GM12878 (cell line): ENCODE results near the gene TSPAN11. TPM values are rescaled to one million over a fixed set of nuclear protein-coding genes. Genes with fewer than 3 reads are reported as not detected.

Experiments used
- ATAC-seq: fragments of 200-7000 bp; cut with Tn5 transposase; 3 replicates; pipeline ENCODE4 v1.9.1; 2020; ENCODE audit warnings: mild to moderate bottlenecking, moderate library complexity
- BruUV-seq: library from RNA; stranded (reverse); fragments of 400-500 nt; replicated peaks from 2 replicates; lab custom pipeline; 2021; lab: Mats Ljungman, UMichigan
- CTCF ChIA-PET: fragments of 300-600 bp; sonication (Branson Sonifier 250); formaldehyde crosslinking; extraction: SDS; loops from one replicate; lab custom pipeline; 2021; ENCODE audit warnings: inconsistent platforms; lab: Yijun Ruan, JAX
- POLR2A ChIA-PET: fragments of 350-600 bp; formaldehyde crosslinking; extraction: SDS; loops from one replicate; lab custom pipeline; 2021; ENCODE audit warnings: inconsistent platforms; lab: Charles Lee
- RAD21 ChIA-PET: fragments of 300-600 bp; sonication (Branson Sonifier 250); formaldehyde crosslinking; loops from one replicate; lab custom pipeline; 2023; ENCODE audit warnings: antibody characterized with exemption; ENCODE audit not compliant: unreplicated experiment; lab: Charles Lee
- SMC1A ChIA-PET: fragments of 300-600 bp; sonication (Branson Sonifier 250); formaldehyde crosslinking; loops from one replicate; lab custom pipeline; 2023; ENCODE audit not compliant: unreplicated experiment, uncharacterized antibody; lab: Charles Lee
- DNase-seq: peaks from one replicate; pipeline ENCODE4 v3.0.0-alpha.2; 2011; ENCODE audit warnings: low read depth, low spot score
- FAIRE-seq: peaks from 3 replicates; lab custom pipeline; 2011; peaks lifted over from hg19 to GRCh38; lab: Jason Lieb, UNC
- H2AFZ ChIP-seq: 2 replicates; pipeline ENCODE4 v1.6.0; 2011; ENCODE audit warnings: low read depth, low read length, control low read depth; ENCODE audit not compliant: control insufficient read depth
- H3K27ac ChIP-seq: 2 replicates; pipeline ENCODE4 v1.5.1; 2011; ENCODE audit warnings: control low read depth; ENCODE audit not compliant: control insufficient read depth, insufficient read depth
- H3K27me3 ChIP-seq, 2 experiments: replicated peaks in 1 of 2; 2 replicates each; pipeline versions ENCODE4 v1.6.0 to v1.6.1; 2011; ENCODE audit warnings: low read length in 1 of 2; ENCODE audit not compliant: control insufficient read depth in 2 of 2, insufficient read depth in 2 of 2
- H3K36me3 ChIP-seq, 2 experiments: 2 replicates each; pipeline ENCODE4 v1.5.1; 2011; ENCODE audit warnings: low read length in 1 of 2; ENCODE audit not compliant: control insufficient read depth in 2 of 2, insufficient read depth in 2 of 2
- H3K4me1 ChIP-seq: 2 replicates; pipeline ENCODE4 v1.6.1; 2011; ENCODE audit warnings: mild to moderate bottlenecking, low read length, moderate library complexity, mixed read lengths; ENCODE audit not compliant: control insufficient read depth, insufficient read depth
- H3K4me2 ChIP-seq: 2 replicates; pipeline ENCODE4 v1.6.0; 2011; ENCODE audit warnings: control low read depth; ENCODE audit not compliant: control insufficient read depth, insufficient read depth
- H3K4me3 ChIP-seq: fragments of 200-600 bp; sonication (generic); 2 replicates; pipeline ENCODE4 v1.5.1; 2016
- H3K79me2 ChIP-seq: 2 replicates; pipeline ENCODE4 v1.6.0; 2011; ENCODE audit warnings: low read length; ENCODE audit not compliant: control insufficient read depth, insufficient read depth
- H3K9ac ChIP-seq: 2 replicates; pipeline ENCODE4 v1.8.0; 2011; ENCODE audit warnings: low read length, control low read depth, mixed read lengths; ENCODE audit not compliant: control insufficient read depth, insufficient read depth
- H3K9me3 ChIP-seq: replicated peaks from 3 replicates; pipeline ENCODE4 v1.5.1; 2011; ENCODE audit warnings: mild to moderate bottlenecking, low read length; ENCODE audit not compliant: control insufficient read depth, insufficient read depth
- H4K20me1 ChIP-seq: 2 replicates; pipeline ENCODE4 v1.6.0; 2011; ENCODE audit not compliant: control insufficient read depth, insufficient read depth
- CREM ChIP-seq: IDR thresholded peaks from 2 replicates; pipeline ENCODE4 v1.6.1; 2014; ENCODE audit warnings: antibody characterized with exemption, low read depth
- CTCF ChIP-seq, 3 experiments: IDR thresholded peaks in 2 of 3; conservative IDR thresholded peaks in 1 of 3; 2 replicates each; pipeline ENCODE4 v1.5.1; 2011; ENCODE audit warnings: low read depth in 3 of 3, low read length in 3 of 3, mild to moderate bottlenecking in 3 of 3, control low read depth in 2 of 3, moderate library complexity in 2 of 3, inconsistent platforms in 1 of 3, mixed read lengths in 1 of 3; ENCODE audit not compliant: control insufficient read depth in 2 of 3, insufficient read depth in 1 of 3; ENCODE audit errors: extremely low read depth in 1 of 3
- ETV6 ChIP-seq, 2 experiments: fragments of 450-650 bp in 1 of 2; IDR thresholded peaks in 1 of 2; conservative IDR thresholded peaks in 1 of 2; 2 replicates each; pipeline ENCODE4 v1.6.1; 2014; ENCODE audit warnings: antibody characterized with exemption in 1 of 2, borderline replicate concordance in 1 of 2, low read depth in 1 of 2, mild to moderate bottlenecking in 1 of 2, moderate library complexity in 1 of 2
- LARP7 ChIP-seq: fragments of 450-650 bp; IDR thresholded peaks from 2 replicates; pipeline ENCODE4 v1.6.1; 2017; ENCODE audit warnings: mild to moderate bottlenecking
- MEF2A ChIP-seq: IDR thresholded peaks from 2 replicates; pipeline ENCODE4 v1.6.1; 2011; ENCODE audit warnings: low read depth, mild to moderate bottlenecking, low read length, moderate library complexity; ENCODE audit not compliant: insufficient read depth
- MEF2B ChIP-seq: fragments of 450-650 bp; IDR thresholded peaks from 2 replicates; pipeline ENCODE4 v1.6.1; 2018; ENCODE audit warnings: mild to moderate bottlenecking, moderate library complexity; ENCODE audit not compliant: partially characterized antibody, poor library complexity, severe bottlenecking
- NFIC ChIP-seq: IDR thresholded peaks from 2 replicates; pipeline ENCODE4 v1.6.1; 2012; ENCODE audit warnings: low read depth, mild to moderate bottlenecking, inconsistent platforms, low read length, moderate library complexity
- NR2C2 ChIP-seq: IDR thresholded peaks from 2 replicates; pipeline ENCODE4 v1.6.1; 2011; ENCODE audit warnings: borderline replicate concordance, low read depth; ENCODE audit not compliant: control insufficient read depth, insufficient read length
- POLR2AphosphoS5 ChIP-seq: IDR thresholded peaks from 2 replicates; pipeline ENCODE4 v1.6.1; 2011; ENCODE audit warnings: mild to moderate bottlenecking, low read length, inconsistent platforms
- REST ChIP-seq: IDR thresholded peaks from 2 replicates; pipeline ENCODE4 v1.6.1; 2012; ENCODE audit warnings: mild to moderate bottlenecking, low read depth, low read length
- SIX5 ChIP-seq: IDR thresholded peaks from 2 replicates; pipeline ENCODE4 v1.6.1; 2011; ENCODE audit warnings: mild to moderate bottlenecking, low read depth, low read length, moderate library complexity; ENCODE audit not compliant: severe bottlenecking
- TCF12 ChIP-seq: IDR thresholded peaks from 2 replicates; pipeline ENCODE4 v1.6.1; 2011; ENCODE audit warnings: low read depth, mild to moderate bottlenecking, low read length
- TCF3 ChIP-seq: IDR thresholded peaks from 2 replicates; pipeline ENCODE4 v1.6.1; 2012; ENCODE audit warnings: low read depth, mild to moderate bottlenecking, low read length, borderline replicate concordance; ENCODE audit not compliant: insufficient read depth
- USF2 ChIP-seq: IDR thresholded peaks from 2 replicates; pipeline ENCODE4 v1.6.1; 2011; ENCODE audit warnings: low read depth, low read length, improper control_type of control experiment, borderline replicate concordance
- ZNF24 ChIP-seq: fragments of 450-650 bp; IDR thresholded peaks from 2 replicates; pipeline ENCODE4 v1.6.1; 2017; ENCODE audit warnings: antibody characterized with exemption, mild to moderate bottlenecking
- WGBS: methylation state at CpG from one replicate; pipeline ENCODE4 v1.1.6; 2016; ENCODE audit warnings: low lambda C conversion rate; ENCODE audit not compliant: insufficient replicate concordance, insufficient coverage; ENCODE audit errors: missing lambda C conversion rate; 5-methylcytosine and 5-hydroxymethylcytosine counted together
- in situ Hi-C: fragments of 300-500 bp; cut with MboI; formaldehyde crosslinking; loops from 9 replicates; pipeline ENCODE4 v1.14.3; 2018; ENCODE audit warnings: mixed read lengths
- intact Hi-C: fragments of 100-400 bp; cut with micrococcal nuclease; formaldehyde crosslinking; loops from one replicate; pipeline ENCODE4 v1.14.2; 2022; ENCODE audit not compliant: unreplicated experiment
- polyA plus RNA-seq, 11 experiments: library from polyadenylated mRNA; depleted of rRNA in 4 of 11; unstranded in 6 of 11; stranded (reverse) in 5 of 11; fragments of >200 nt; fragmentation: Nextera tagmentation in 4 of 11; fragmentation: Illumina TruSeq in 1 of 11; extraction: Ambion mirVana in 4 of 11; extraction: Trizol in 1 of 11; gene quantifications; 1 replicate in 1 of 11; 2 replicates in 10 of 11; pipeline versions ENCODE4 v1.2.1 to v1.2.3, GENCODE V29; 2011 to 2016; ENCODE audit warnings: inconsistent platforms in 2 of 11, missing spikeins in 2 of 11, low read depth in 1 of 11
- total RNA-seq, 4 experiments: library from RNA; depleted of rRNA in 3 of 4; stranded (reverse); fragments of >200 nt in 3 of 4; fragmentation: Illumina TruSeq in 1 of 4; extraction: Trizol in 1 of 4; gene quantifications; 2 replicates each; pipeline versions ENCODE4 v1.2.1 to v1.2.3, GENCODE V29; 2013 to 2021

Gene TSPAN11
- total and polyA plus RNA-seq, 10 of the 15 experiments (the other 5 are each of a cell fraction or from before 2014, with no cell fraction given) = under 0.01 to 0.27 (median 0.04) TPM; not detected in 6

- H3K27me3 ChIP-seq = peaks cover 0 to 2% of the 10 kb centered on the region in 2 experiments; a peak in 2 of 4 replicates
- in situ Hi-C loops (no loop called here), intact Hi-C loops (no loop called here)
- 65% methylated on average over 14 of the region's 14 CpGs for WGBS
- DNase-seq = no peak
- BruUV-seq = no TSS peak
- ChIA-PET POLR2A (no interaction called here), RAD21 (no interaction called here), SMC1A (no interaction called here), CTCF (no interaction called here)
- no peak overlapping the region for H3K27ac ChIP-seq
- H4K20me1 ChIP-seq = no peaks in the 10 kb centered on the region
- H3K9me3 ChIP-seq = no peaks in the 10 kb centered on the region
- no peaks in the 10 kb centered on the region for H3K79me2 ChIP-seq
- H3K4me1 ChIP-seq = no peaks in the 10 kb centered on the region
- H3K4me3 ChIP-seq = no peak overlapping the region
- TF ChIP-seq LARP7 (no peak), SIX5 (no peak), MEF2B (no peak), NR2C2 (no peak), ETV6 (conservative IDR thresholded peaks at IDR 0.05 in 1 of 2, IDR thresholded peaks at IDR 0.05 in 1 of 2; ENCODE audit: borderline replicate concordance in 1 of 2, low read depth in 1 of 2) (no peak), POLR2AphosphoS5 (no peak), TCF12 (no peak), CTCF (IDR thresholded peaks at IDR 0.05 in 2 of 3, conservative IDR thresholded peaks at IDR 0.05 in 1 of 3; ENCODE audit: control insufficient read depth in 2 of 3, extremely low read depth in 1 of 3, insufficient read depth in 1 of 3, low read depth in 3 of 3, low read length in 3 of 3) (no peak), TCF3 (no peak), NFIC (no peak), ZNF24 (no peak), CREM (no peak), USF2 (no peak), REST (no peak), MEF2A (no peak)
- H3K9ac ChIP-seq = no peak overlapping the region
- no peak overlapping the region for H2AFZ ChIP-seq
- H3K4me2 ChIP-seq = no peak overlapping the region
- no peak for FAIRE-seq
- H3K36me3 ChIP-seq = no peaks in the 10 kb centered on the region
- no peak for ATAC-seq
These were observed 93.4 kb downstream of the TSPAN11 start for GRCh38 chr12:31019976-31020375.
